HepG2 (cell line): ENCODE results near the gene FNDC4.

ENCODE experiments used
- ATF3 ChIP-seq: sonication (generic); formaldehyde crosslinking; IDR thresholded peaks from 2 replicates; pipeline ENCODE4 v1.4.0; 2020; ENCODE audit warnings: missing genetic modification reagents
- EZH2 ChIP-seq: conservative IDR thresholded peaks from 2 replicates; pipeline ENCODE4 v1.6.1; 2012; ENCODE audit warnings: mild to moderate bottlenecking, low read depth, low read length, moderate library complexity
- FOSL2 ChIP-seq: sonication (generic); formaldehyde crosslinking; IDR thresholded peaks from 2 replicates; pipeline ENCODE4 v1.4.0; 2020; ENCODE audit warnings: missing genetic modification reagents
- STAT5B ChIP-seq: sonication (generic); formaldehyde crosslinking; IDR thresholded peaks from 2 replicates; pipeline ENCODE4 v1.4.0; 2020; ENCODE audit warnings: missing genetic modification reagents
- TCF7 ChIP-seq: sonication (generic); IDR thresholded peaks from 2 replicates; pipeline ENCODE4 v1.6.1; 2016; ENCODE audit warnings: antibody characterized with exemption, low read depth
- ZNF224 ChIP-seq: sonication (generic); formaldehyde crosslinking; IDR thresholded peaks from 2 replicates; pipeline ENCODE4 v1.5.0; 2020; ENCODE audit warnings: mild to moderate bottlenecking, missing genetic modification reagents
- ZNF615 ChIP-seq: sonication (generic); formaldehyde crosslinking; IDR thresholded peaks from 2 replicates; pipeline ENCODE4 v1.5.0; 2020; ENCODE audit warnings: mild to moderate bottlenecking, missing genetic modification reagents, borderline replicate concordance
- TF ChIP-seq, protein P1 (sequence below): sonication (generic); formaldehyde crosslinking; IDR thresholded peaks from 2 replicates; pipeline ENCODE4 v1.5.0; 2020; ENCODE audit warnings: mild to moderate bottlenecking, missing genetic modification reagents, moderate library complexity

- TF ChIP-seq FOSL2 (CRISPR knock-in tag) = no peak
- TF ChIP-seq STAT5B = no peak
- TF ChIP-seq ZNF224 (CRISPR knock-in tag) = no peak
- TF ChIP-seq ATF3 (CRISPR knock-in tag) = no peak
- no peak for TF ChIP-seq EZH2
- TF ChIP-seq TCF7 = no peak
- TF ChIP-seq ZNF615 (CRISPR knock-in tag) = no peak
- TF ChIP-seq, protein P1, sequence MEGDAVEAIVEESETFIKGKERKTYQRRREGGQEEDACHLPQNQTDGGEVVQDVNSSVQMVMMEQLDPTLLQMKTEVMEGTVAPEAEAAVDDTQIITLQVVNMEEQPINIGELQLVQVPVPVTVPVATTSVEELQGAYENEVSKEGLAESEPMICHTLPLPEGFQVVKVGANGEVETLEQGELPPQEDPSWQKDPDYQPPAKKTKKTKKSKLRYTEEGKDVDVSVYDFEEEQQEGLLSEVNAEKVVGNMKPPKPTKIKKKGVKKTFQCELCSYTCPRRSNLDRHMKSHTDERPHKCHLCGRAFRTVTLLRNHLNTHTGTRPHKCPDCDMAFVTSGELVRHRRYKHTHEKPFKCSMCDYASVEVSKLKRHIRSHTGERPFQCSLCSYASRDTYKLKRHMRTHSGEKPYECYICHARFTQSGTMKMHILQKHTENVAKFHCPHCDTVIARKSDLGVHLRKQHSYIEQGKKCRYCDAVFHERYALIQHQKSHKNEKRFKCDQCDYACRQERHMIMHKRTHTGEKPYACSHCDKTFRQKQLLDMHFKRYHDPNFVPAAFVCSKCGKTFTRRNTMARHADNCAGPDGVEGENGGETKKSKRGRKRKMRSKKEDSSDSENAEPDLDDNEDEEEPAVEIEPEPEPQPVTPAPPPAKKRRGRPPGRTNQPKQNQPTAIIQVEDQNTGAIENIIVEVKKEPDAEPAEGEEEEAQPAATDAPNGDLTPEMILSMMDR (CRISPR knock-in tag) = no peak
These were observed 43.9 kb downstream of the FNDC4 start for GRCh38 chr2:27451095-27451494.
